SW480 (cell line): ENCODE data around the gene IL9R.
"Not testable (repeated sequence)": the region's sequence is repeated elsewhere in the genome, so short reads cannot be mapped to it uniquely, and the experiment has no call there.

Experiments used
- DNase-seq: peaks from one replicate; pipeline ENCODE4 v3.0.0-alpha.2; 2016; ENCODE audit warnings: low spot score

IL9R gene, protein sequence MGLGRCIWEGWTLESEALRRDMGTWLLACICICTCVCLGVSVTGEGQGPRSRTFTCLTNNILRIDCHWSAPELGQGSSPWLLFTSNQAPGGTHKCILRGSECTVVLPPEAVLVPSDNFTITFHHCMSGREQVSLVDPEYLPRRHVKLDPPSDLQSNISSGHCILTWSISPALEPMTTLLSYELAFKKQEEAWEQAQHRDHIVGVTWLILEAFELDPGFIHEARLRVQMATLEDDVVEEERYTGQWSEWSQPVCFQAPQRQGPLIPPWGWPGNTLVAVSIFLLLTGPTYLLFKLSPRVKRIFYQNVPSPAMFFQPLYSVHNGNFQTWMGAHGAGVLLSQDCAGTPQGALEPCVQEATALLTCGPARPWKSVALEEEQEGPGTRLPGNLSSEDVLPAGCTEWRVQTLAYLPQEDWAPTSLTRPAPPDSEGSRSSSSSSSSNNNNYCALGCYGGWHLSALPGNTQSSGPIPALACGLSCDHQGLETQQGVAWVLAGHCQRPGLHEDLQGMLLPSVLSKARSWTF

DNA sequence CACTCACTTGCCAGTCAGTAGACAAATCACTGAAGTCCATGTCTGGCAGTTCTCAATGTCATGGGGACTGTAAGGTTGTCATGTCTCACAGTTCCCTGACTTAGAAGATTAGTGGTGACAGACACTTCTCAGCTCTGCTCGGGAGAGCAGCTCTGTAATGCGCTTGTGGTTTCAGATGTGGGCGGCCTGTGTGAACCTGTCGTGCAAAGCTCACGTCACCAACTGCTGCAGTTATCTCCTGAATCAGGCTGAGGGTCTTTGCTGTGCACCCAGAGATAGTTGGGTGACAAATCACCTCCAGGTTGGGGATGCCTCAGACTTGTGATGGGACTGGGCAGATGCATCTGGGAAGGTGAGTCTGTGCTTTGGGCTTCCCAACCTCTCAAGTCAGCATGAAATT, at the start of gene IL9R:
Gene IL9R, plus strand, starts transcription at position 261 of the 400 bp plus-strand sequence. Its CDS starts 64 bp downstream, at position 325.
- DNase-seq = peak; percentile 8

DNA sequence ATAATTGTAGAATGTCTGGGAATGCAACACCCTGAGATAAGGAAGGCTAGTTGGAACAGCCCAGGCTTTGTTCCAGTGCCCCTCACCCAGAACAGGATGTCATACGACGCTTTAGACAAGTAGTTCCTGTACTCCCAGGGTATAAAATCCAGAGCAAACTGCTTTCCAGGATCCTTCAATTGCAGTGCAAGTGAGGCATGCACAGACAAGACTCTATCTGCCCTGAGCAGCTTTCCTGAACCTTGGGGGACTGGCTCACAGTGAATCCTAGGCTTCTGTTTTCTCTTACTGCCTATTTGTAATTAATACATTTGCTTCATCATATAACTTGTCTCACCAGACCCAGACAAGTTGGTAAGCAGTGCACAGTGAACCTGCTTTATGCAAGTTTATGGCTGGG, 48.4 kb upstream of the IL9R start:
- DNase-seq = no peak

DNA sequence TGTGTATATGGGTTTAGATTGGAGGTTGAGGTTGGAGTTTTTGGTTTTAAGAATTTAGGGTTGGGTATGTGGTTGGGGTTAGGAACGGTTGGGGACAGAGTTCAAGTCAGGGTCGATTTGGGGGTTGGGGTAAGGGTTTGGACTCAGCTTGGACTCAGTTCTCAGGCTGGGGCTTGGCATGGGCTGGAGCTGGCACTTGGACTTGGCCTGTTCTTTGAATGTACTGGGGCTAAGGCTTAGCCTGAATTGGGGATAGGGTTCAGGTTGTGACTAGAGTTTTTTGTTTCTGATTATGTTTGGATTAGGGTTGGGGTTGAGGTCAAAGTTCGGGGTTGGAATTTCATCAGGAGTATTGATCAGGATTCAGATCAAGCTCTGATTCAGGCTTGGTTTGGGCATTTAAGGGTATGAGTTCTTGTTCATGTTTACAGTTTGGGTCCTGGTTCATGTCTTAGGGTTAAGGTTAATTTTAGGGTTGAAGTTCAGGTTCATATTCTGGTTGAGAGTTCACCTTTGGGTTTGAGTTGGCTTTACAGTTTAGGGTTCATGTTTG, 46.2 kb upstream of the IL9R start:
- DNase-seq = no peak

DNA sequence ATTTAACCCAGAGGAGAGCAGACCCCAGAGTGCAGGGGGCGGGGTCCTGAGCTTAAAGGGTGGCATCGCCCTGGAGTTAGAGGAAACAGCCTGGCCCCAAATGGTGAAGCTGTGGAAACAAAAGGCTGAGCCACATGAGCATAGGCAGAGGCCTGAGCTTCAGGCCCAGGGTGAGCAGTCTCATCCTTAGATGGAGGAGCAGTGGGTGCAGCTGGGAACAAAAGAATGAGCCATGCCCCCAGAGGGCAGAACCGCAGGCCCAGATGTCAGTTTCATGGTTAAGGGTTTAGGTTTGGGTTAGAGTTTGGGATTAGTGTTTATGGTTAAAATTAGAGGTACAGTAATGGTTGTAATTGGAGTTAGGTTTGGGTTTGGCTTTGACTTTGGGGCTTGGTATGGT, 44.4 kb upstream of the IL9R start:
- DNase-seq = no peak

DNA sequence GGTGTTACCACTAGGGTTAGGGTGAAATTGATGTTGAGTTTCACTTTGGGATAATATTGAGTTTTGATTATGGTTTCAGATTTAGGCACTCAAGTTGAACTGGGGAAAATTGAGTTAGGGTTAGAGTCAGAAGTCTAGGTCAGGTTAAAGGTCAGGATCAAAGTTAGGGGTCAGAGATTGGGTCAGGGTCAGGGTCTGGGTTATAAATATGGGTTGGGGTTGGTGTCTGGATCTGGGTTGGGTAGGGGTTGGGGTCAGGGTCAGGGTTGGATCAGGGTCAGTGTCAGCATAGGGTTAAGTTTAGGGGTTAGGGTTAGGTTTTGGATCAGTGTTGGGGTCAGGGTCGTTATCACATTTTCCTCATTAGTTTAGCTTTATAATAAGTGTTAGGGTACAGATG, 42.7 kb upstream of the IL9R start:
- DNase-seq = no peak

DNA sequence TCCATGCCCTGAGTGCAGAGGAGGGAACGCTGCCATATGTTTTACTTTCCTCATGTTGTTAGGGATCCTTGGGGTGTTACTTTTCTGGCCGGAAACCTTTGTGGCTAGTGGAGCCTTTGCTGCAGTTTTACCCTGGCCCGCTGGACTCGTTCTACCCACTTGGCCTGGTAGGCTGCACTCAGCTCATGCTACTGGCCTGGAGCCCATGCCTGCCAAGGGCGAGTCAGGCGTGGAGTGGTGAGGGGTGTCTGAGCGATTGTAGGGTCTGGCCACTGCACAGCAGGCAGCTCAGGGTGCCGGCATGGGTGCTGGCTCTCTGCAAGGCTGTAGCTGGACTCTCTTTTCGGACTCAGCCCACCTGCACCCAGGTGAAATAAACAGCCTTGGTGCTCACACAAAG, 41.4 kb upstream of the IL9R start:
- no peak for DNase-seq

DNA sequence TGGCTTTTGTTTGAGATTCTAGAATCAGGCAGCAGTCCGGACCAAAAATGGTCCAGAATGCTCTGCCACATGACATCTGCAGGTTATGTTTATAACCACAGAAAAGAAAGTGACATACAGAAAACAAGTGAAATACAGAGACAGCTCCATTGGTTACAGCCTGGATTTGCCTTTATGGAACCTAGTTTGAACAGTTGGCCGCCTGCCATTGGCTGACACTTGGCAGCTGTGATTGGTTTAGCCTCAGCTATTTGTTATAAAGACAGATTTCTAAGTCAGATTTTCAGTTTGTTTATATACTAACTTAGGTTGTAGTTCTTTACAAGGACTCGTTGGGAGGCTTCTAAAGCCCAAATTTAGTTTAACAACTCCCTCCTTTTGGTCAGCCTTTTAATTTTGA, 40.8 kb upstream of the IL9R start:
- DNase-seq = no peak

DNA sequence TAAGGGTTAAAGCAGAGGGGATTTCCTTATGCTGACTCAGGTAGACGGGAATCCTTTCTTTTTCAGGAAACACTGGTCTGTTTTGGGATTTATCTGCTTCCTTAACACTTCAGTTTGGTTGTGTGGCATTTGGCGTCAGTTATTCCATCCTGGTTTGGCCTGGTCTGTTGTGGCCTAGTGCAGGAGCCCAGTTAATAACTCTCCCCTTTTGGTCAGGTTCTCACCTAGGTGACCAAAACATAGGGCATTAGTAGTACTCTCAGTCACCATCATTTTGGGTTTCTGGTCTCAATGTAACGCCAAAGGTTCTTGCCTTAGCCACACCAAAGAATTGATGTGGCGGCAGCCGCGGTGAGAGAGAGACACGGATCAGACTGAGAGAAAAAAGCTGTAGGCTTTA, 39.7 kb upstream of the IL9R start:
- DNase-seq = no peak

DNA sequence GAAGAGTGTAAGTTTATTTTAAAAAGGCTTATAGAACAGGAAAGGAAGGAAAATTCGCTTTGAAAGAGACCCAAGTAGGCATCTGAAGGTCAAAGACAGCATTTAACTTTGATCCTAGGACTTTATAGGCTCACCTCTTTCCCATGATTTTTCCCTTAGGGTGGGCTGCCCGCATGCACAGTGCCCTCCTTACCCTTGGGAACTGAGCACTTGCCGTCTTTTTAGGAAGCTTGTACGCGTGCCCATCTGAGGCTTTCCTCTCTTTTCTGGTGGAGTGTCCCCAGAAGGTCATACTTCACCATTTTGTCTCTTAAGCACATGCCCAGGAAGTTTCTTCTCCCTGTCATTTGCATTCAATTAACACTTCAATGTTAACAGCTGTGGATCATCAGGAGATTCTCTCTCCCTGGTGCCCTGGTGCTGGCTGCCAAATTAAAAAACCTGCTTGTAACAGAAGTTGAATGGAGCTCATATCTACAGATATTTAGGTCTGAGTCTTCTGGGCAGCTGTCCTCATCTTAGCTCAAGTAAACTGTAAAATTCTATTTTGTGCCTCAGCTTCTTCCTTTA, 38.4 kb upstream of the IL9R start:
- no peak for DNase-seq

DNA sequence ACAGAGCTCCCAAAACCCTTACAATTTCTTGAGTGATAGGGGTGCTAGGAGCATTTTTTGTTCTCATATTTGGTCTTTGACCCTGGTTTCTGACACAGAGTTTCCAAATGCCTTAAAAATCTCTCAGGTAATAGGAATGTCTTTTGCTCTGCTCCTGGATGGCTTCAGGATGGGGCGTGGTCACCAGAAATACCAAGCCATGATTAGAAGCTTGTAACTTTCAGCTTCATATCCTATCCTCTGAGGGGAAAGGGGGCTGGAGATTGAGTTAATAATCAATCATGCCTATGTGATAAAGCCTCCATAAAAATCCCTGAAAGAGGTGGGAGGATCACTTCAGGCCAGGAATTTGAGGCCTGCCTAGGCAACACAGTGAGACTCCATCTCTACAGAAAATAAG, 34.6 kb upstream of the IL9R start:
- DNase-seq = no peak

DNA sequence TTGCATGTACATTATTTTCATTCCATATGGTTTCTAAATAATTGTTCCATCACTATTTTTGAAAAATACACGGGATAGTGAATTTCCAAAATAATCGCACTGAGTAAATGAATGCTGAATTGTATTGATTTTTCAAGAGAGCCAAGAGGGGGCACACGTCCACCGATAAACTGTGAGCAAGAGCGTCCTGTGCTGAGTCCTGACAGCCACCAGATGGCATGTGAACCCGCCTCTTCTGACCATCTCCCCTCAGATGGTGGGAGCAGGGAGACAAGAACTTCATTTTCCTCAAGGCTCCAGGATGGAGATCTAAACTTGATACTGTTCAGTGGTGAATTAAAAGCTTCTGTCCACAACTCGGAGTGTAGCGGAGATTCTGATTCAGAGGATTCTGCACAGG, 30.6 kb upstream of the IL9R start:
- peak; percentile 66 for DNase-seq

DNA sequence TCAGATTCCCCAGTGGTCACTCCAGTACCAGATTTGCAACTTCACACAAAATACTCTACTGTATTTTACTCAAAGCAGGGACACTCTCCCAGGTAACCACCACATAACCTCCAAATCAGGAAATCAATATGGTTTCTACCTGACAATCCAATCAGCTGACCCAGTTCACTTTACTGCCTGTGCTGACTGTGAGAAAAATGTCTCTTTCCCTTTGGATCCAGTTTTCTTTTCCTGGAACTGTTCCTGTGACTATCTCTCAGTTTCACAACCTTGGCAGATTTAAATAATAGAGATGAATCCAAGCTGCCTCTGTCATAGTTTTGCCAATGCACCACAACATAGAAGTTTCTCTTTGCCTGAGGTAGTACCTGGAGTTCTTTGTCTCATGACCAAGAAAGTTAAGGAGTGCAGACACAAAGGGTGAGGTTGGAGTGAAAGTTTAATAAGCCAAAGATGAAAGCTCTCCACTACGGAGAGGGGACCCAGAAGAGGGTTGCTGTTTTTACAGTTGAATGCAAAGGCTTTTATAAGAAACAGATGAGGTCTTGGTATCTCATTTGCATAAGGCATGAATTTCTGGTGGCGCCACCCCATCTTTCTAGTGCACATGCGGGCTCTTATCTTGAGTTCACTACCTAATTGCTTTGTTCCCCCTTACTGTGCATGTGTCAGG, 29.7 kb upstream of the IL9R start:
- no peak for DNase-seq

DNA sequence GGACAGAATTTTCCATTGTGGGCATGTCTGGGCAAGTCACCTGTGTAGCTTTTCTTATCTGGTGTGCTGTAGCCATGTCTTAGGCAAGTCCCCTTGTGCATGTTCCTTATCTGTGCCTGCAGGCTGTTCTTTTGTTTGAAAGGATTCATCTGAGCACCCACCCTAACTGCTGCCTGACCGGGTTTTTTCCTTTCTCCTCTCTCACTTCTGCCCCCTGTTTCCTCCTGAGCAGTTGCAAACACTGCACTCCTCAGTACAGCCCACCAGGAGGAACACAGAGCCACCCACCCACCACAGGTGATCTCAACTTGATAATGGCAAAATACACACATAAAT, 29.2 kb upstream of the IL9R start:
- no peak for DNase-seq

DNA sequence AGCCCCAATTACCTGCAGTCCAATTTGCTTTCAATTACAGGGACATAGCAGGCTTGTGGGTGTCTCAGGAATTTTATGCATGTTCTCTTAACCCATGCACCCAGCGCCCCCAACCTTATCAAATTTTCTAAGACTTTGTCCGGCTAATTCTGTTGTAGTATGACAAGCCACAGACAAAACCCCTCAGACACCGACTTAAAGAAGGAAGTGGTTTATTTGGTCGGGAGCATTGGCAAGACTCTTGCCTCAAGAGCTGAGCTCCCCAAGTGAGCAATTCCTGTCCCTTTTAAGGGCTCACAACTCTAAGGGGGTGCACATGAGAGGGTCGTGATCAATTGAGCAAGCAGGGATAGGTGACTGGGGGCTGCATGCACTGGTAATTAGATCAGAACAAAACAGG, 28.7 kb upstream of the IL9R start:
- DNase-seq = no peak

DNA sequence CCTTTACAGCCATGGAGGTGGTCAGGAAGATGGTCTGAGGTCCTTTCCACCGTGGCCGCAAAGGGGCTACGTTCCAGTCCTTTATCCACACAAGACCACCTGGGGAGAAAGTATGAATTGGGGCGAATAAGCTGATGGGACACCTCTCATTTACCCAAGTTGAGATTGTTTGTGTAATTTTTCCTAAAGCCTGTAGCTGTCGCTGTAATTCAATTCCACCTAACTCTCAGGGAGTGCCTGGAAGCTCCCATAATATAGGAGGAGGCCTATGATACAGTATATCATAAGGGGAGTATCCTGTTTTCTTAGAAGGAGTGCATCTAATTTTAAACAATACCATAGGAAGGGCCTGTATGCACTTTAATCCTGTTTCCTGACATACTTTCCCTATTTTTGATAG, 25.8 kb upstream of the IL9R start:
- peak; percentile 5 for DNase-seq

DNA sequence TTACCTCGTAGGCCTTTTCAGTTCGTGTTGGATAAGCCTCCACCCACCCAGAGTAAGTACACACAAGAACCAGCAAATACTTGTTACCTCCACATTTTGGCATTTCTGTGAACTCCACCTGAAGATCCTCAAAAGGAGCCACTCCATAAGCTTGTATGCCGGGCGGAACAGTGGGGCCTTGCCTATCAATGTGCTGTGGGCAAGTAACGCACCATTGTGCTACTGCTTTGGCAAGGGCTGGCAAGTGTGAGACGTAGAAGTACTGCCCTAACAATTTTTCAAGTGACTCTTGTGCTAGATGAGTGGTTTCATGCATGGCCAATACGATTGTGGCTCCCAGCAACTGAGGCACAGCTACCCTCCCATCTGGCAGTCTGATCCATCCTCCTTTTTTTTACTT, 25.3 kb upstream of the IL9R start:
- not testable (repeated sequence) for DNase-seq

DNA sequence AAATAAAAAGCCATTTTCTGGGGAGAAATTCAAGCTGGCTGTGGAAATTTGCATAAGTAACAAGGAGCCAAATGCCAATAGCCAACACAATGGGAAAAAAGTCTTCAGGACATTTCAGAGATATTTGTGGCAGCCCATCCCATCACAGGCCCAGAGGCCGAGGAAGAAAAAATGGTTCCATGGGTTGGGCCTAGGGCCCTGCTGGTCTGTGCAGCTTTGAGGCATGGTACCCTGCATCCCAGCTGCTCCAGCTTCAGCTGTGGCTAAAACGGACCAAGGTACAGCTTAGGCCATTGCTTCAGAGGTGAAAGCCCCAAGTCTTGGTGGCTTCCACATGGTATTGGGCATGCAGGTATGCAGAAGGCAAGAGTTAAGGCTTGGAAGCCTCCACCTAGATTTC, 14.2 kb upstream of the IL9R start:
- DNase-seq = no peak

DNA sequence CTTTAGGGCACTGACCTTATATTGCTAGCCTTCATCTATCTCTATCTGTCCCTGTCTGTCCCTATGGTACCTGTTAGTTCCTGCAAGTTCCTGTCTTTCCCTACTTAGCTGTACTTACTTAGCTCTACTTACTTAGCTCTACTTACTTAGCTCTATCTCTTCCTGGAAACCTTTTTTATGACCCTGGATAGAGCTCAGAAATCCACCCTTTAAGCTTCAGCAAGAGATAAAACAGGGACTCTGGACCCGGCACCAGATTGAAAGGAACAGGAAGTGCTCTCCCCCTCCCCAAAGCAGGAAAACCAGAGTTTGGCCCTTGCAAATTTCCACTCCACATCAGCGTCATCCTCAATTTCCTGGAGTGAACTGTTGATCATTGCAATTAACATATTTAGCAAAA, 12.3 kb upstream of the IL9R start:
- no peak for DNase-seq

DNA sequence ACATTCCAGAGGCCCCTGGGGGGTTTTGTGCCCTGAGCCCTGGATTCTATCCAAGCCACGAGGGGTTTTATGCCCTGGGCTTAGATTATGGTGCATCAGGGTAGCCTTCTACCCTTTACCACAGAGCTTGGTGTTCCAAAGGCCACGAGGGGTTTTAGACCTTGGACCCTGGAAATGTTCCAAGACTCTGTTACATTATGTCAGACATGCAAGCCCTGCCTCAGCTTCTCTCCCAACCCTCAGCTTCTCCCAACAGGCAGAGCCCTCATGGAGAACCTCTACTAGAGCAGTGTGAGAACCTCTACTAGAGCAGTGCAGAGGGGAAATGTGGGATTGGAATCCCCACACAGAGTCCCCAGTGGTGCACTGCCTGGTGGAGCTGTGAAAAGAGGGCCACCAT, 10.5 kb upstream of the IL9R start:
- not testable (repeated sequence) for DNase-seq

DNA sequence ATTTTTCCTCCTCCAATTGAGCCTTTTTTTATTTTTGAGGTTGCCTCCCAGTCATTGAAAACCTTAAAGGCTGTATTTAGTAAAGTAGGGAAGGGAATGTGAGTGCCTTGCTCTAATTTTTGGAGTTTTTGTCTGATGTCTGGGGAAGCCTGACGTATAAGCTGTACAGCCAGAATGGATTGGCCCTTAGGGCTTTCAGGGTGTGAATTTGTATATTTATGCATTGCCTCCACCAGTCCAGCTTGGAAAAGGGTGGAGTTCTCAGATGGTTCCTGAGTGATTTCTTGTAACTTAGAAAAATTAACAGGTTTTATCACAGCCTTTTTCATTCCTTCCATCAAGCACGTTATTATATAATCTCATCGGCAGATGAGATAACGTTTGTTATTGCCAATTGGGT, 8.6 kb upstream of the IL9R start:
- DNase-seq = no peak

DNA sequence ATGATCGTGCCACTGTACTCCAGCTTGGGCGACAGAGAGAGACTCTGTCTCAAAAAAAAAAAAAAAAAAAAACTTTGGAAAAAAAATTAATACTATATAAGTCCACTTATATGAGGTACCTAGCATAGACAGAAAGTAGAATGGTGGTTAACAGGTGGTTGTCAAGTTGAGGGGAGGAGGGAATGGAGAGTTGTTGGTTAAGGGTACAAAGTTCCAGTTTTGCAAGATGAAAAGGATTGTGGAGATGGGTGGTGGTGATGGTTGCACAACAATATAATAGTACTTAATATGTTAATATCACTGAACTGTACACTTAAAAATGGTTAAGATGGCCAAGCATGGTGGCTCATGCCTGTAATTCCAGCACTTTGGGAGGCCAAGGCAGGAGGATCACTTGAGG, 4.1 kb upstream of the IL9R start:
- no peak for DNase-seq

DNA sequence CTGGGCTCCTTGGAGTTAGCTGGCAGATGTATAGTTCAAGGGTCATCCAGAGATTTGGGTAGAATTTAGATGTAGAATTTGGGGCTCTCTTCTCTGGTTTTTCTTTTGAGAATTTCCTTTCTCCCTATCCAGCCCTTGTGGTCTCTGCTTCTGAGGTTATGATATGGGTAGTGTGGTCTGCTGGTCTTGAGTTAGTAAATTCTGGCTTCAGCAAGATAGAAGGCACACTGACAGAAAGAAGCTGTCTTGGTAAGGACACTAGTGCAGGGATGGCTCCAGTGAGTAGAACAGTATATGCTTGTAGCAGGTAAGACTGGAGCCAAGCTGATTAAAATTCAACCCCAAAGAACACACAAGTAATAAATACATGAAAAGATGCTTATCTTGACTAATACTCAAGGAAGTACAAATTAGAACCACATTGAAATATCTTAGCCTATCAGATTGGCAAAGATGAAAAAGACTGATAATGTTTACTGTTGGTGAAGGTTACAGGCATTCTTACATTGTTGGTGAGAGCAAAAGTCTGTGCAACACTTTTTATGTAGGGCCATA, 2.1 kb upstream of the IL9R start:
- no peak for DNase-seq

DNA sequence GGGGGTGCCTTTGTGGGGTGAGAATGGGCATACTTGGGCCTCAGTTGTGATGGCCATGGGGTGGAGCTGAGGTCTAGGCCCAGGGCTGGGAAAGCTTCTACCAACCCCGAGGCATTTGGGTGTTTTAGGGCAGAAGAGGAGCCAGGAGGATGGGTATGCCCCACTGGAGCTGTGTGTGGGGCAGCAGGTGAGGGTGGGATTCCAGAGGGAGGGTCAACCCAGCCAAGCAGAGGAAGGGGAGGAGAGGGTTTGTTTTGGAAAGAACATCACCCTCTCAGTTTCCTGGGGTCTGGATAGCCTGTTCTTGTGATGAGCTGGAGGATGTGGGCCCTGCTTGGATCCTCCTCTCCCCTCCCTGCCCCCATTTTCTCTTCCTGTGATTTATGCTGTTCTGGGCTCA, 620 bp downstream of the IL9R start:
- DNase-seq = no peak
